Measurements from ENCODE around the gene HSF5.

Gene HSF5

GRCh38 chr17:58382108-58382871 is 105.9 kb downstream of the HSF5 start:
- DNase-seq = no peak

GRCh38 chr17:58381124-58382035 is 106.8 kb downstream of the HSF5 start:
- DNase-seq = no peak

- DNase-seq = no peak
These were observed 107.7 kb downstream of the HSF5 start for GRCh38 chr17:58380207-58381123.

GRCh38 chr17:58379511-58379824 is 108.7 kb downstream of the HSF5 start:
- no peak for DNase-seq

GRCh38 chr17:58378733-58379510 is 109.3 kb downstream of the HSF5 start:
- no peak for DNase-seq

- no peak for DNase-seq
These were observed 110.5 kb downstream of the HSF5 start for GRCh38 chr17:58377661-58378060.

- DNase-seq = no peak
These were observed 111.1 kb downstream of the HSF5 start for GRCh38 chr17:58377093-58377601.

GRCh38 chr17:58376472-58377000 is 111.7 kb downstream of the HSF5 start:
- DNase-seq = no peak

- no peak for DNase-seq
These were observed 112.4 kb downstream of the HSF5 start for GRCh38 chr17:58375811-58376210.

- no peak for DNase-seq
These were observed 113.0 kb downstream of the HSF5 start for GRCh38 chr17:58375256-58375655.

- DNase-seq = no peak
These were observed 114.3 kb downstream of the HSF5 start for GRCh38 chr17:58373923-58374322.

- DNase-seq = no peak
These were observed 115.2 kb downstream of the HSF5 start for GRCh38 chr17:58373003-58373402.

GRCh38 chr17:58371300-58371950 is 116.8 kb downstream of the HSF5 start:
- no peak for DNase-seq

- DNase-seq = no peak
These were observed 117.5 kb downstream of the HSF5 start for GRCh38 chr17:58370716-58371115.

GRCh38 chr17:58370309-58370708 is 117.9 kb downstream of the HSF5 start:
- DNase-seq = no peak
